ENCODE data around the gene ITPK1. TPM values are rescaled to one million over a fixed set of nuclear protein-coding genes. Genes with fewer than 3 reads are reported as not detected.

Gene ITPK1
- total and polyA plus RNA-seq, 2 experiments from 2014 or later, result 18.7 to 35.0 TPM

DNA sequence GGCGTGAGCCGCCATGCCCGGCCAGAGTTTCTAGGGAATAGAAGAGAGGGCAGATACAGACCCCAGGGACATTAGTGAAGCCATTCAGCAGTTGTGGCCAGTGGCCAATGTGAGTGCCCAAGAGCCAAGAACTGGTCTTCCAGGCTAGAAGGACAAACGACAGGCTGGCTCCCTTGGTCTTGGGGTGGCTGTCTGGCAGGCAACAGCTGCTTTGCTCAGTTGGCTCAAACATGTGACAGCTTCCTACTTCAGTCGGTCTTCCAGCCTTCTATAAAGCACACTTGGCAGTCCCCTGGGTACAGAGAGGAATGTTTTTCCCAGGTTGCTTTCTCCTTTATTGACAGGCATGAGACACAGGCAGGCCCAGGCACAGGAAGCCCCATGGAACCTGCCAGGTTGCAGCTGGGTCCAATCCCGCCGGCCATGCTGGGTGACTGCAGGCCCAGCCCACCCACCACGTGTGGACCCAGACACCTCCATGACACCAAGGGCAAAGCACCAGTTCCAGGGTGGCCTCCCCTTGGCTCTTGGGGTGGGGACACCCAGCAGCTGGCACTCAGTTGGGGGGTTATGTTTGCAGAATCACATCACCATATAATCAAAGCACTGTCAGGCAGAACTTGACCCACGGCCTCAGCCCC, 177.4 kb downstream of the ITPK1 start:
- no peak overlapping the region for H3K9ac ChIP-seq
- no peaks in the 10 kb centered on the region for H3K79me2 ChIP-seq (ENCODE audit: insufficient read depth)
- no peaks in the 10 kb centered on the region for H3K27me3 ChIP-seq (replicated peaks; ENCODE audit: insufficient read depth)
- H3K4me2 ChIP-seq (ENCODE audit: unreplicated experiment), result no peak overlapping the region
- H3K36me3 ChIP-seq (ENCODE audit: low read depth), result no peaks in the 10 kb centered on the region
- H3K27ac ChIP-seq, result no peak overlapping the region
- no peaks in the 10 kb centered on the region for H3K9me2 ChIP-seq (ENCODE audit: insufficient read depth)
- WGBS, 2 experiments (ENCODE audit: low coverage in 1 of 2, low lambda C conversion rate in 2 of 2, missing lambda C conversion rate in 2 of 2), result 81 to 89% methylated on average over 9 of the region's 9 CpGs
- no peaks in the 10 kb centered on the region for H3K9me3 ChIP-seq (ENCODE audit: low read depth)
- H4K20me1 ChIP-seq (ENCODE audit: insufficient read depth), result no peaks in the 10 kb centered on the region
- H3K4me1 ChIP-seq (ENCODE audit: insufficient read depth), result no peaks in the 10 kb centered on the region
- H3F3A ChIP-seq (ENCODE audit: insufficient read depth), result no peaks in the 10 kb centered on the region
- DNase-seq, result no peak
- in situ Hi-C loops (cut with MboI), result no loop called here
- no peak overlapping the region for H3K4me3 ChIP-seq
- no peak overlapping the region for H2AFZ ChIP-seq
- TF ChIP-seq EZH2phosphoT487 (IDR thresholded peaks at IDR 0.05; ENCODE audit: insufficient read depth, low read depth) (no peak), EZH2 (IDR thresholded peaks at IDR 0.05; ENCODE audit: insufficient read depth, poor library complexity, severe bottlenecking) (no peak)

- no peak overlapping the region for H3K9ac ChIP-seq
- in situ Hi-C loops (cut with MboI), result no loop called here
- TF ChIP-seq EZH2phosphoT487 (IDR thresholded peaks at IDR 0.05; ENCODE audit: insufficient read depth, low read depth), result no peak
- TF ChIP-seq EZH2 (IDR thresholded peaks at IDR 0.05; ENCODE audit: insufficient read depth, poor library complexity, severe bottlenecking), result no peak
- H3K9me3 ChIP-seq (ENCODE audit: low read depth), result no peaks in the 10 kb centered on the region
- no peaks in the 10 kb centered on the region for H3K36me3 ChIP-seq (ENCODE audit: low read depth)
- no peaks in the 10 kb centered on the region for H3K4me1 ChIP-seq (ENCODE audit: insufficient read depth)
- H3K27me3 ChIP-seq (replicated peaks; ENCODE audit: insufficient read depth), result no peaks in the 10 kb centered on the region
- H3K27ac ChIP-seq, result no peak overlapping the region
- 74 to 78% methylated on average over 15 to 16 of the region's 16 CpGs for WGBS, 2 experiments (ENCODE audit: low coverage in 1 of 2, low lambda C conversion rate in 2 of 2, missing lambda C conversion rate in 2 of 2)
- H3K79me2 ChIP-seq (ENCODE audit: insufficient read depth), result no peaks in the 10 kb centered on the region
- no peaks in the 10 kb centered on the region for H4K20me1 ChIP-seq (ENCODE audit: insufficient read depth)
- H3K4me3 ChIP-seq, result no peak overlapping the region
- no peak for DNase-seq
- no peak overlapping the region for H3K4me2 ChIP-seq (ENCODE audit: unreplicated experiment)
- no peaks in the 10 kb centered on the region for H3F3A ChIP-seq (ENCODE audit: insufficient read depth)
- no peak overlapping the region for H2AFZ ChIP-seq
- H3K9me2 ChIP-seq (ENCODE audit: insufficient read depth), result no peaks in the 10 kb centered on the region
Measured at GRCh38 chr14:92937051-92937937, 178.4 kb downstream of the ITPK1 start.

DNA sequence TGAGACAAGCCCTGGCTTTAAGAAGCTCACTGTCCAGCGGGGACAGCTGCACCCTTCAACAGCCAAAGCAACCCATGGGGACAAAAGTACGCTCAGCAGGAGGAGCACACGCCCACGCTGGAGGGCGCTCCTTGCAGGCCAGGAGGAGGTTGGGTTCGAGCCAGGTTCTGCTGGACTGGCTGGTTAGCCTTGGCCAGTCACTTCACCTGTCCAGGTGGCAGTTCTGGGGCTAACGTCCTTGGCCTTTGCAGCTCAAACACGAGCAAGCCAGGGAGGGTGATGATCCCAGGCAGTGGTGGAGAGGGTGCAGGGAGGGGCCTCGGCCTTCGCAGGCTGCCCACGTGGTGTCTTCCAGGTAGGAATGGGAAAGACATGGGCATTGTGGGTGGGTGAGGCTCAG, 179.6 kb downstream of the ITPK1 start:
- H3K9me3 ChIP-seq (ENCODE audit: low read depth), result no peaks in the 10 kb centered on the region
- 87 to 89% methylated on average over 11 of the region's 11 CpGs for WGBS, 2 experiments (ENCODE audit: low coverage in 1 of 2, low lambda C conversion rate in 2 of 2, missing lambda C conversion rate in 2 of 2)
- no peaks in the 10 kb centered on the region for H3K79me2 ChIP-seq (ENCODE audit: insufficient read depth)
- no peak overlapping the region for H3K4me3 ChIP-seq
- peaks cover 3% of the 10 kb centered on the region for H3K4me1 ChIP-seq (ENCODE audit: insufficient read depth)
- 0 out of 2 replicates have a peak, but pooled peaks cover 4% of the 10 kb centered on the region for H3F3A ChIP-seq (ENCODE audit: insufficient read depth)
- no peaks in the 10 kb centered on the region for H3K9me2 ChIP-seq (ENCODE audit: insufficient read depth)
- H3K27ac ChIP-seq, result no peak overlapping the region
- no peak overlapping the region for H2AFZ ChIP-seq
- H3K27me3 ChIP-seq (replicated peaks; ENCODE audit: insufficient read depth), result no peaks in the 10 kb centered on the region
- no peak for DNase-seq
- H3K9ac ChIP-seq, result no peak overlapping the region
- H3K4me2 ChIP-seq (ENCODE audit: unreplicated experiment), result no peak overlapping the region
- in situ Hi-C loops (cut with MboI), result no loop called here
- no peaks in the 10 kb centered on the region for H4K20me1 ChIP-seq (ENCODE audit: insufficient read depth)
- no peaks in the 10 kb centered on the region for H3K36me3 ChIP-seq (ENCODE audit: low read depth)
- TF ChIP-seq EZH2phosphoT487 (IDR thresholded peaks at IDR 0.05; ENCODE audit: insufficient read depth, low read depth), result no peak
- no peak for TF ChIP-seq EZH2 (IDR thresholded peaks at IDR 0.05; ENCODE audit: insufficient read depth, poor library complexity, severe bottlenecking)

GRCh38 chr14:92935446-92935845, 180.3 kb downstream of the ITPK1 start:
- Histone ChIP-seq H3K36me3 (ENCODE audit: low read depth) (no peaks in the 10 kb centered on the region), H3K27me3 (replicated peaks; ENCODE audit: insufficient read depth) (no peaks in the 10 kb centered on the region), H2AFZ (no peak overlapping the region), H3K4me2 (ENCODE audit: unreplicated experiment) (no peak overlapping the region), H3K27ac (no peak overlapping the region), H3K9me2 (ENCODE audit: insufficient read depth) (no peaks in the 10 kb centered on the region), H3K4me3 (no peak overlapping the region), H3F3A (ENCODE audit: insufficient read depth) (0 out of 2 replicates have a peak, but pooled peaks cover 4% of the 10 kb centered on the region), H3K9me3 (ENCODE audit: low read depth) (no peaks in the 10 kb centered on the region), H3K79me2 (ENCODE audit: insufficient read depth) (no peaks in the 10 kb centered on the region), H4K20me1 (ENCODE audit: insufficient read depth) (no peaks in the 10 kb centered on the region), H3K4me1 (ENCODE audit: insufficient read depth) (peaks cover 7% of the 10 kb centered on the region), H3K9ac (no peak overlapping the region)
- WGBS, 2 experiments (ENCODE audit: low coverage in 1 of 2, low lambda C conversion rate in 2 of 2, missing lambda C conversion rate in 2 of 2), result 89 to 91% methylated on average over 11 of the region's 11 CpGs
- in situ Hi-C loops (cut with MboI), result no loop called here
- DNase-seq, result no peak
- TF ChIP-seq EZH2phosphoT487 (IDR thresholded peaks at IDR 0.05; ENCODE audit: insufficient read depth, low read depth) (no peak), EZH2 (IDR thresholded peaks at IDR 0.05; ENCODE audit: insufficient read depth, poor library complexity, severe bottlenecking) (no peak)

Data from GM23248 (cell line).